H9 (cell line): Measurements from ENCODE around the gene PPP1R15A. TPM values are rescaled to one million over a fixed set of nuclear protein-coding genes. Genes with fewer than 3 reads are reported as not detected.

Source experiments
- DNase-seq: peaks from one replicate; pipeline ENCODE4 v3.0.0-alpha.2; 2017
- H2AFZ ChIP-seq: one replicate; pipeline ENCODE4 v1.6.1; 2013; ENCODE audit warnings: mild to moderate bottlenecking, low read length, control low read depth, moderate library complexity
- H2AK5ac ChIP-seq: 2 replicates; pipeline ENCODE4 v1.6.1; 2013; ENCODE audit warnings: low read length, control low read depth, mixed read lengths; ENCODE audit not compliant: insufficient read length
- H2BK120ac ChIP-seq: one replicate; pipeline ENCODE4 v1.6.1; 2013; ENCODE audit warnings: low read depth, mild to moderate bottlenecking, low read length, control low read depth, inconsistent platforms; ENCODE audit not compliant: poor library complexity, severe bottlenecking
- H2BK12ac ChIP-seq: 2 replicates; pipeline ENCODE4 v1.6.1; 2013; ENCODE audit warnings: low read length, control low read depth, mixed read lengths, low read depth; ENCODE audit not compliant: insufficient read length
- H2BK15ac ChIP-seq: 2 replicates; pipeline ENCODE4 v1.6.1; 2013; ENCODE audit warnings: low read depth, low read length, control low read depth
- H2BK20ac ChIP-seq: one replicate; pipeline ENCODE4 v1.6.1; 2013; ENCODE audit warnings: low read depth, mild to moderate bottlenecking, low read length, control low read depth, inconsistent platforms; ENCODE audit not compliant: poor library complexity, severe bottlenecking
- H2BK5ac ChIP-seq: 2 replicates; pipeline ENCODE4 v1.6.1; 2013; ENCODE audit warnings: low read length, control low read depth, mixed read lengths; ENCODE audit not compliant: insufficient read length
- H3K14ac ChIP-seq: 2 replicates; pipeline ENCODE4 v1.6.1; 2013; ENCODE audit warnings: low read length, control low read depth; ENCODE audit not compliant: insufficient read depth
- H3K18ac ChIP-seq: 2 replicates; pipeline ENCODE4 v1.6.1; 2013; ENCODE audit warnings: low read depth, mild to moderate bottlenecking, mixed read lengths, low read length, control low read depth; ENCODE audit not compliant: insufficient read length
- H3K23ac ChIP-seq: 2 replicates; pipeline ENCODE4 v1.6.1; 2013; ENCODE audit warnings: low read length, control low read depth, mixed read lengths, low read depth; ENCODE audit not compliant: insufficient read length
- H3K23me2 ChIP-seq: 2 replicates; pipeline ENCODE4 v1.6.1; 2013; ENCODE audit warnings: low read depth, mild to moderate bottlenecking, mixed read lengths, low read length, control low read depth; ENCODE audit not compliant: insufficient read length, poor library complexity, severe bottlenecking
- H3K27ac ChIP-seq: 2 replicates; pipeline ENCODE4 v1.5.1; 2013; ENCODE audit warnings: low read length, control low read depth, mixed read lengths, low read depth; ENCODE audit not compliant: insufficient read length
- H3K27me3 ChIP-seq: 2 replicates; pipeline ENCODE4 v1.6.1; 2013; ENCODE audit warnings: low read length, control low read depth, inconsistent platforms; ENCODE audit not compliant: insufficient read depth
- H3K4ac ChIP-seq: 2 replicates; pipeline ENCODE4 v1.6.1; 2013; ENCODE audit warnings: low read depth, mild to moderate bottlenecking, control low read depth, inconsistent platforms, low read length, moderate library complexity
- H3K4me1 ChIP-seq: 2 replicates; pipeline ENCODE4 v1.6.1; 2013; ENCODE audit warnings: low read length, control low read depth, inconsistent platforms; ENCODE audit not compliant: insufficient read depth
- H3K4me2 ChIP-seq: 2 replicates; pipeline ENCODE4 v1.6.1; 2013; ENCODE audit warnings: low read length, control low read depth, mixed read lengths; ENCODE audit not compliant: insufficient read length, insufficient read depth
- H3K56ac ChIP-seq: 2 replicates; pipeline ENCODE4 v1.6.1; 2013; ENCODE audit warnings: low read depth, mild to moderate bottlenecking, mixed read lengths, low read length, control low read depth; ENCODE audit not compliant: insufficient read length
- H3K79me1 ChIP-seq: 2 replicates; pipeline ENCODE4 v1.6.1; 2013; ENCODE audit warnings: low read depth, mild to moderate bottlenecking, moderate library complexity, low read length, control low read depth, inconsistent platforms; ENCODE audit not compliant: insufficient read depth, poor library complexity, severe bottlenecking
- H3K79me2 ChIP-seq: 2 replicates; pipeline ENCODE4 v1.6.1; 2013; ENCODE audit warnings: low read length, control low read depth, inconsistent platforms; ENCODE audit not compliant: insufficient read depth
- H3K9ac ChIP-seq: 2 replicates; pipeline ENCODE4 v1.6.1; 2013; ENCODE audit warnings: low read length, control low read depth, mixed read lengths; ENCODE audit not compliant: insufficient read length; ENCODE audit errors: extremely low read depth
- H3K9me3 ChIP-seq: one replicate; pipeline ENCODE4 v1.6.1; 2013; ENCODE audit warnings: low read depth, low read length, inconsistent platforms; ENCODE audit not compliant: control insufficient read depth
- H3T11ph ChIP-seq: one replicate; pipeline ENCODE4 v1.6.1; 2013; ENCODE audit warnings: mild to moderate bottlenecking, low read length, control low read depth, inconsistent platforms
- H4K20me1 ChIP-seq: one replicate; pipeline ENCODE4 v1.6.1; 2013; ENCODE audit not compliant: control insufficient read depth, insufficient read length, insufficient read depth
- H4K5ac ChIP-seq: 2 replicates; pipeline ENCODE4 v1.6.1; 2013; ENCODE audit warnings: low read depth, mild to moderate bottlenecking, mixed read lengths, low read length, control low read depth; ENCODE audit not compliant: insufficient read length
- H4K8ac ChIP-seq: replicated peaks from 2 replicates; pipeline ENCODE4 v1.6.1; 2013; ENCODE audit warnings: low read length, control low read depth, mixed read lengths, low read depth; ENCODE audit not compliant: insufficient read length
- H4K91ac ChIP-seq: 2 replicates; pipeline ENCODE4 v1.6.1; 2013; ENCODE audit warnings: low read depth, mild to moderate bottlenecking, moderate library complexity, mixed read lengths, low read length, control low read depth; ENCODE audit not compliant: insufficient read length
- H3K27ac Mint-ChIP-seq, 3 experiments: 2 replicates in 2 of 3; 3 replicates in 1 of 3; pipeline ENCODE4 v1.8.0; 2020 to 2021; ENCODE audit warnings: mixed read lengths in 3 of 3, mild to moderate bottlenecking in 1 of 3, moderate library complexity in 1 of 3
- H3K27me3 Mint-ChIP-seq: 2 replicates; pipeline ENCODE4 v1.8.0; 2021; ENCODE audit warnings: low read depth, mild to moderate bottlenecking, moderate library complexity, mixed read lengths
- H3K36me3 Mint-ChIP-seq, 3 experiments: 2 replicates in 2 of 3; 3 replicates in 1 of 3; pipeline ENCODE4 v1.8.0; 2020 to 2021; ENCODE audit warnings: low read depth in 3 of 3, mixed read lengths in 3 of 3; ENCODE audit not compliant: insufficient read depth in 1 of 3
- H3K4me1 Mint-ChIP-seq, 2 experiments: 2 replicates each; pipeline ENCODE4 v1.8.0; 2020; ENCODE audit warnings: mixed read lengths in 2 of 2
- H3K4me3 Mint-ChIP-seq, 2 experiments: 2 replicates in 1 of 2; 3 replicates in 1 of 2; pipeline ENCODE4 v1.8.0; 2020 to 2021; ENCODE audit warnings: mild to moderate bottlenecking in 2 of 2, mixed read lengths in 2 of 2, moderate library complexity in 1 of 2
- H3K9me3 Mint-ChIP-seq, 2 experiments: 2 replicates in 1 of 2; 3 replicates in 1 of 2; pipeline ENCODE4 v1.8.0; 2020; ENCODE audit warnings: mild to moderate bottlenecking in 2 of 2, mixed read lengths in 2 of 2, moderate library complexity in 1 of 2
- WGBS: extraction: QIAGEN DNeasy Blood & Tissue Kit; methylation state at CpG from one replicate; pipeline ENCODE4 v1.1.7; 2013; ENCODE audit warnings: missing lambda C conversion rate, low lambda C conversion rate, mixed read lengths; ENCODE audit not compliant: insufficient read length; ENCODE audit errors: extremely low coverage; 5-methylcytosine and 5-hydroxymethylcytosine counted together
- total RNA-seq: library from RNA; stranded (reverse); gene quantifications from 2 replicates; pipeline ENCODE4 v1.2.1, GENCODE V29; 2021
- TF ChIP-seq, protein P1 (sequence below): fragments of 200-600 bp; sonication (generic); conservative IDR thresholded peaks from 3 replicates; pipeline ENCODE4 v1.8.0; 2021; ENCODE audit warnings: antibody characterized with exemption, mild to moderate bottlenecking

Gene PPP1R15A
- total RNA-seq, 1 experiment from 2014 or later: 17.2 TPM

- Histone ChIP-seq H3K4ac (no peak overlapping the region), H2BK20ac (no peak overlapping the region), H4K8ac (no peak overlapping the region), H3K9me3 (no peaks in the 10 kb centered on the region), H3K79me1 (no peaks in the 10 kb centered on the region), H3K4me1 (no peaks in the 10 kb centered on the region; the same call in 1 of the 2 replicates), H3T11ph (no peak overlapping the region), H2BK120ac (no peak overlapping the region), H2AK5ac (no peak overlapping the region), H4K20me1 (no peaks in the 10 kb centered on the region), H3K4me2 (no peak overlapping the region), H2BK15ac (no peak overlapping the region), H3K23me2 (no peaks in the 10 kb centered on the region), H3K56ac (no peak overlapping the region), H3K14ac (no peak overlapping the region), H2BK12ac (no peak overlapping the region), H3K9ac (no peak overlapping the region), H3K23ac (no peak overlapping the region), H3K79me2 (no peaks in the 10 kb centered on the region), H4K91ac (no peak overlapping the region), H3K27me3 (no peaks in the 10 kb centered on the region), H2BK5ac (no peak overlapping the region), H2AFZ (no peak overlapping the region), H3K27ac (no peak overlapping the region), H4K5ac (no peak overlapping the region), H3K18ac (no peak overlapping the region)
- TF ChIP-seq, protein P1, sequence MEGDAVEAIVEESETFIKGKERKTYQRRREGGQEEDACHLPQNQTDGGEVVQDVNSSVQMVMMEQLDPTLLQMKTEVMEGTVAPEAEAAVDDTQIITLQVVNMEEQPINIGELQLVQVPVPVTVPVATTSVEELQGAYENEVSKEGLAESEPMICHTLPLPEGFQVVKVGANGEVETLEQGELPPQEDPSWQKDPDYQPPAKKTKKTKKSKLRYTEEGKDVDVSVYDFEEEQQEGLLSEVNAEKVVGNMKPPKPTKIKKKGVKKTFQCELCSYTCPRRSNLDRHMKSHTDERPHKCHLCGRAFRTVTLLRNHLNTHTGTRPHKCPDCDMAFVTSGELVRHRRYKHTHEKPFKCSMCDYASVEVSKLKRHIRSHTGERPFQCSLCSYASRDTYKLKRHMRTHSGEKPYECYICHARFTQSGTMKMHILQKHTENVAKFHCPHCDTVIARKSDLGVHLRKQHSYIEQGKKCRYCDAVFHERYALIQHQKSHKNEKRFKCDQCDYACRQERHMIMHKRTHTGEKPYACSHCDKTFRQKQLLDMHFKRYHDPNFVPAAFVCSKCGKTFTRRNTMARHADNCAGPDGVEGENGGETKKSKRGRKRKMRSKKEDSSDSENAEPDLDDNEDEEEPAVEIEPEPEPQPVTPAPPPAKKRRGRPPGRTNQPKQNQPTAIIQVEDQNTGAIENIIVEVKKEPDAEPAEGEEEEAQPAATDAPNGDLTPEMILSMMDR: no peak
- Mint-ChIP-seq H3K36me3 (peaks cover 0 to 35% (median 3%) of the 10 kb centered on the region in 3 experiments; a peak in 5 of 7 replicates), H3K27me3 (no peaks in the 10 kb centered on the region), H3K4me1 (peaks cover 3 to 10% of the 10 kb centered on the region in 2 experiments), H3K27ac (peak overlapping the region in 2 of 3 experiments; percentile 46 to 77; a peak in 2 of 7 replicates), H3K4me3 (peak overlapping the region in 1 of 2 experiments; percentile 35; a peak in 2 of 5 replicates), H3K9me3 (no peaks in the 10 kb centered on the region)
- peak; percentile 77 for DNase-seq
- WGBS: no CpG with 5 or more reads among the region's 34 CpGs
These were observed 13.1 kb upstream of the PPP1R15A start for GRCh38 chr19:48858984-48859710.
